Esophagus squamous epithelium (tissue), 4 donors: ENCODE data around the gene CBFA2T3.

Source experiments
- CTCF ChIP-seq, 6 experiments: fragments of 450-650 bp in 4 of 6; fragments of 200-600 bp in 2 of 6; sonication (generic) in 2 of 6; IDR thresholded peaks; one replicate each; pipeline ENCODE4 v1.5.1; 2016 to 2019; ENCODE audit warnings: antibody characterized with exemption in 6 of 6, mild to moderate bottlenecking in 4 of 6, moderate library complexity in 4 of 6
- POLR2A ChIP-seq, 4 donors: fragments of 450-650 bp; IDR thresholded peaks; one replicate each; pipeline ENCODE4 v1.6.1; 2017; ENCODE audit warnings: antibody characterized with exemption in 4 of 4, mild to moderate bottlenecking in 4 of 4, moderate library complexity in 3 of 4

- no peak for TF ChIP-seq CTCF (IDR thresholded peaks at IDR 0.05)
- TF ChIP-seq POLR2A (IDR thresholded peaks at IDR 0.05): no peak
These were observed 36.8 kb upstream of the CBFA2T3 start for GRCh38 chr16:89013692-89014402.
